ENCODE measurements around the gene DMD.

Gene DMD

GRCh38 chrX:31715675-31716074 is 1495.7 kb downstream of the DMD start:
- no peak for DNase-seq (ENCODE audit: low read depth, low spot score)

- DNase-seq (ENCODE audit: low read depth, low spot score): no peak
Measured at GRCh38 chrX:31714797-31715196, 1496.6 kb downstream of the DMD start.

GRCh38 chrX:31713120-31713519 is 1498.2 kb downstream of the DMD start:
- no peak for DNase-seq (ENCODE audit: low read depth, low spot score)

GRCh38 chrX:31711166-31711565 is 1500.2 kb downstream of the DMD start:
- DNase-seq (ENCODE audit: low read depth, low spot score): no peak

- DNase-seq (ENCODE audit: low read depth, low spot score): no peak
Measured at GRCh38 chrX:31708116-31708515, 1503.2 kb downstream of the DMD start.

- DNase-seq (ENCODE audit: low read depth, low spot score): no peak
Measured at GRCh38 chrX:31706466-31706865, 1504.9 kb downstream of the DMD start.

- DNase-seq (ENCODE audit: low read depth, low spot score): no peak
Measured at GRCh38 chrX:31705816-31706215, 1505.5 kb downstream of the DMD start.

GRCh38 chrX:31704938-31705337 is 1506.4 kb downstream of the DMD start:
- no peak for DNase-seq (ENCODE audit: low read depth, low spot score)

- DNase-seq (ENCODE audit: low read depth, low spot score): no peak
Measured at GRCh38 chrX:31702222-31702621, 1509.1 kb downstream of the DMD start.

GRCh38 chrX:31697294-31697916 is 1513.9 kb downstream of the DMD start:
- no peak for DNase-seq (ENCODE audit: low read depth, low spot score)

- DNase-seq (ENCODE audit: low read depth, low spot score): no peak
Measured at GRCh38 chrX:31679861-31680260, 1531.5 kb downstream of the DMD start.

GRCh38 chrX:31670245-31670644 is 1541.1 kb downstream of the DMD start:
- no peak for DNase-seq (ENCODE audit: low read depth, low spot score)

GRCh38 chrX:31665454-31665853 is 1545.9 kb downstream of the DMD start:
- no peak for DNase-seq (ENCODE audit: low read depth, low spot score)

GRCh38 chrX:31663172-31663571 is 1548.2 kb downstream of the DMD start:
- no peak for DNase-seq (ENCODE audit: low read depth, low spot score)

- no peak for DNase-seq (ENCODE audit: low read depth, low spot score)
Measured at GRCh38 chrX:31661280-31661810, 1550.0 kb downstream of the DMD start.

- no peak for DNase-seq (ENCODE audit: low read depth, low spot score)
Measured at GRCh38 chrX:31658360-31658759, 1553.0 kb downstream of the DMD start.

- no peak for DNase-seq (ENCODE audit: low read depth, low spot score)
Measured at GRCh38 chrX:31656013-31656412, 1555.3 kb downstream of the DMD start.

- DNase-seq (ENCODE audit: low read depth, low spot score): no peak
Measured at GRCh38 chrX:31653422-31653821, 1557.9 kb downstream of the DMD start.

- no peak for DNase-seq (ENCODE audit: low read depth, low spot score)
Measured at GRCh38 chrX:31652650-31653049, 1558.7 kb downstream of the DMD start.

GRCh38 chrX:31649201-31649600 is 1562.1 kb downstream of the DMD start:
- DNase-seq (ENCODE audit: low read depth, low spot score): no peak

- no peak for DNase-seq (ENCODE audit: low read depth, low spot score)
Measured at GRCh38 chrX:31633349-31633748, 1578.0 kb downstream of the DMD start.

- no peak for DNase-seq (ENCODE audit: low read depth, low spot score)
Measured at GRCh38 chrX:31629195-31629594, 1582.2 kb downstream of the DMD start.

GRCh38 chrX:31609130-31609529 is 1602.2 kb downstream of the DMD start:
- no peak for DNase-seq (ENCODE audit: low read depth, low spot score)

GRCh38 chrX:31608638-31609037 is 1602.7 kb downstream of the DMD start:
- DNase-seq (ENCODE audit: low read depth, low spot score): no peak
